AG04450 (cell line): ENCODE data around the gene BANK1. TPM values are rescaled to one million over a fixed set of nuclear protein-coding genes. Genes with fewer than 3 reads are reported as not detected.

Experiments
- CTCF ChIA-PET: fragments of 300-600, 350-600 bp; formaldehyde crosslinking; extraction: SDS; loops from one replicate; lab custom pipeline; 2022; ENCODE audit warnings: antibody characterized with exemption, inconsistent platforms; lab: Charles Lee
- POLR2A ChIA-PET: fragments of 350-600 bp; formaldehyde crosslinking; extraction: SDS; loops from one replicate; lab custom pipeline; 2021; ENCODE audit warnings: antibody characterized with exemption, inconsistent platforms; lab: Yijun Ruan, JAX
- DNase-seq: peaks from one replicate; pipeline ENCODE4 v3.0.0-alpha.2; 2011; ENCODE audit warnings: low read depth, low spot score
- H3K27ac ChIP-seq: one replicate; pipeline ENCODE4 v1.5.1; 2012; ENCODE audit warnings: low read depth, low read length, control low read depth
- H3K27me3 ChIP-seq: one replicate; pipeline ENCODE4 v1.6.0; 2012; ENCODE audit warnings: low read length; ENCODE audit not compliant: control insufficient read depth, insufficient read depth
- H3K4me3 ChIP-seq: 2 replicates; pipeline ENCODE4 v1.5.1; 2011; ENCODE audit warnings: mild to moderate bottlenecking, low read depth, low read length, control low read depth
- H3K9me3 ChIP-seq: 2 replicates; pipeline ENCODE4 v1.5.1; 2012; ENCODE audit warnings: low read length; ENCODE audit not compliant: control insufficient read depth, insufficient read depth
- CTCF ChIP-seq: IDR thresholded peaks from 2 replicates; pipeline ENCODE4 v1.5.1; 2011; ENCODE audit warnings: low read depth, low read length, control low read depth, inconsistent platforms
- polyA plus RNA-seq: library from polyadenylated mRNA; depleted of rRNA; stranded (reverse); fragments of >200 nt; gene quantifications from 2 replicates; pipeline ENCODE4 v1.2.3, GENCODE V29; 2011

BANK1 gene
- polyA plus RNA-seq, 1 experiment: 0.53 TPM

DNA sequence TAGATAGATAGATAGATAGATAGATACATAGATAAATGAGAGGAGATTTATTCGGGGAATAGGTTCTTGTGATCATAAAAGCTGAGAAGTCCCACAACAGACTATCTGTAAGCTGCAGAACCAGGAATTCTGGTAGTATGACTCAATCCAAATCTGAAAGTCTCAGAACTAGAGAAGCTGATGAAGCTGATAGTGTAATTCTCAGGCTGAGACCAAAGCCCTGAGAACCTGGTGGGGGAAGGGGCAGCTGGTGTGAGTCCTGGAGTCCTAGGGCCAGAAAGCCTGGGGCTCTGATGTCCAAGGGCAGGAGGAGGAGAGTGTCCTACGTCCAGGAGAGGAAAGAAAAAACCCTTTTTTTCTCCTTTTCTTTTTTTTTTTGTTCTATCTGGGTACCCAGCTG, 8.0 kb upstream of the BANK1 start:
- Histone ChIP-seq H3K9me3 (no peaks in the 10 kb centered on the region), H3K27me3 (no peaks in the 10 kb centered on the region), H3K4me3 (no peak overlapping the region), H3K27ac (no peak overlapping the region)
- POLR2A ChIA-PET: no interaction called here
- TF ChIP-seq CTCF: no peak
- CTCF ChIA-PET: interaction anchor here (0.6 kb wide), 1 partner anchor 215 kb away, joined by 3 read pairs; no protein-coding TSS in a partner anchor
- no peak for DNase-seq

- ChIA-PET CTCF (no interaction called here), POLR2A (no interaction called here)
- Histone ChIP-seq H3K27me3 (no peaks in the 10 kb centered on the region), H3K27ac (no peak overlapping the region), H3K9me3 (no peaks in the 10 kb centered on the region), H3K4me3 (no peak overlapping the region)
- no peak for TF ChIP-seq CTCF
- no peak for DNase-seq
Observed at GRCh38 chr4:101784957-101785356, 5.6 kb upstream of the BANK1 start.

GRCh38 chr4:101785486-101785885, 5.0 kb upstream of the BANK1 start:
- no peaks in the 10 kb centered on the region for H3K9me3 ChIP-seq
- no peak for TF ChIP-seq CTCF
- no peak for DNase-seq
- H3K4me3 ChIP-seq: no peak overlapping the region
- no peak overlapping the region for H3K27ac ChIP-seq
- POLR2A ChIA-PET: no interaction called here
- CTCF ChIA-PET: no interaction called here
- no peaks in the 10 kb centered on the region for H3K27me3 ChIP-seq

DNA sequence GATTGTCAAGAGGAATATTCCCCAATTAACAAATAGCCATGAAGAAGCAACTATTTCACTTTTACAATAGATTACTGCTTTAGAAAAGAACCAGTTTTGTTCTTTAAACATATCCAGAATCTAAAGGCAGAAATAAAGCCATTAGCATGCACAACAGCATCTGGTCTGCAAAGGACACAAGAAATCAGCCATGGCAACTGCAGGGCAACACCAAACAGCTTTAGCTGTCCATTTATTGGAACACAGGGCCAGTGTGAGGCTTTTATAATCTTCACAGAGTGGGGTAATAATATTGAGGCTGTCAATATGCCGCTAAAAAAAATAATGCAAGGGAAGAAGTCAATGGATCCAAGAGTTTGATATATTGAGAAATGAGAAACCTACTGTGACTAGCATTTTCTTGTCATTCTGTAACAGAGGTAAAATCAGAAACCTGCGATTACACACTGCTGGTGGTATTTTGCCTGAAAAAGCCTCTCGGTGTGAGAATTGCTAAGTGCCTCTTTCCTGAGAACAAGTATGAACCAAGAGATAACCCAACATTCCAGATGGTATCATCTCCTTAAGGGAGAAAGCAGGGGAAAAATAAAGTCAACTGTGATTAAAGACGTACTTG, 2.7 kb upstream of the BANK1 start:
- DNase-seq: no peak
- ChIA-PET CTCF (no interaction called here), POLR2A (no interaction called here)
- no peak overlapping the region for H3K4me3 ChIP-seq
- H3K9me3 ChIP-seq: no peaks in the 10 kb centered on the region
- H3K27me3 ChIP-seq: no peaks in the 10 kb centered on the region
- no peak overlapping the region for H3K27ac ChIP-seq
- TF ChIP-seq CTCF: no peak

DNA sequence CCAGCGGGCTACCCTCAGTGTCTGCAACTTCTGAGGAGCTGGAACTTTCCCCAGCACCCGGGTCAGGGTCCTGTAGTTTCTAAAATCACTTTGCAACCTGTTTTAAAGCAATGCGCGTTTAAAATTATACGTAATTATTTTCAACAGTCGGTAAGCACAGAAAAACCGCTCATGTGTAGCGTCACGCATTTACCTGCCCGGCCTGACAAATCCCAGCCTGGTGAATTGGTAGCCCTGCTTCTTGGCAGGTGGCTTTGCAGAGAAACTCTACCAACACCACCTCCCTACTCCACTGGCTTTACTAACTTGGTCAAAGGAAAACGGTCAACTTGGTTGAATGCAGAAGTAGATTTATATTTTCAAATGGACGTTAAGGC, 640 bp downstream of the BANK1 start:
- Histone ChIP-seq H3K9me3 (no peaks in the 10 kb centered on the region), H3K4me3 (peak overlapping the region; percentile 52; the same call in 1 of the 2 replicates), H3K27me3 (no peaks in the 10 kb centered on the region), H3K27ac (no peak overlapping the region)
- POLR2A ChIA-PET: no interaction called here
- DNase-seq: no peak
- no peak for TF ChIP-seq CTCF
- CTCF ChIA-PET: no interaction called here
